H1 (cell line): ENCODE results near the gene WDR7.

Experiments
- CEBPB ChIP-seq: IDR thresholded peaks from 2 replicates; pipeline ENCODE4 v1.6.1; 2012; ENCODE audit warnings: low read depth, low read length
- CTCF ChIP-seq, 3 experiments: IDR thresholded peaks; 1 replicate in 2 of 3; 2 replicates in 1 of 3; pipeline versions ENCODE4 v1.5.1 to v1.6.1; 2011; ENCODE audit warnings: low read length in 3 of 3, mild to moderate bottlenecking in 3 of 3, inconsistent platforms in 2 of 3, low read depth in 1 of 3, moderate library complexity in 1 of 3; ENCODE audit not compliant: insufficient read depth in 1 of 3; ENCODE audit errors: control extremely low read depth in 1 of 3
- EP300 ChIP-seq, 2 experiments: IDR thresholded peaks; 1 replicate in 1 of 2; 2 replicates in 1 of 2; pipeline ENCODE4 v1.6.1; 2011 to 2012; ENCODE audit warnings: low read depth in 2 of 2, low read length in 2 of 2, mild to moderate bottlenecking in 2 of 2, borderline replicate concordance in 1 of 2, inconsistent platforms in 1 of 2, moderate library complexity in 1 of 2
- EZH2 ChIP-seq: fragments of 200-600 bp; sonication (generic); IDR thresholded peaks from 2 replicates; pipeline ENCODE4 v1.7.1; 2012; ENCODE audit warnings: low read depth, mild to moderate bottlenecking, moderate library complexity, low read length, inconsistent platforms; ENCODE audit not compliant: severe bottlenecking
- HDAC6 ChIP-seq: IDR thresholded peaks from one replicate; pipeline ENCODE4 v1.7.1; 2012; ENCODE audit warnings: low read depth, mild to moderate bottlenecking, inconsistent platforms, low read length, moderate library complexity
- JUN ChIP-seq: IDR thresholded peaks from 2 replicates; pipeline ENCODE4 v1.6.1; 2011; ENCODE audit warnings: low read depth, mild to moderate bottlenecking, improper control_type of control experiment, low read length
- PHF8 ChIP-seq: fragments of 200-600 bp; sonication (generic); conservative IDR thresholded peaks from 2 replicates; pipeline ENCODE4 v1.7.1; 2012; ENCODE audit warnings: low read depth, mild to moderate bottlenecking, inconsistent platforms, low read length, moderate library complexity
- RAD21 ChIP-seq, 2 experiments: IDR thresholded peaks in 1 of 2; conservative IDR thresholded peaks in 1 of 2; 2 replicates each; pipeline ENCODE4 v1.6.1; 2011; ENCODE audit warnings: low read depth in 2 of 2, low read length in 2 of 2, improper control_type of control experiment in 1 of 2, inconsistent platforms in 1 of 2, mild to moderate bottlenecking in 1 of 2, moderate library complexity in 1 of 2
- TAF1 ChIP-seq: IDR thresholded peaks from 2 replicates; pipeline ENCODE4 v1.6.1; 2011; ENCODE audit warnings: mild to moderate bottlenecking, low read depth, low read length
- TCF12 ChIP-seq: IDR thresholded peaks from 2 replicates; pipeline ENCODE4 v1.6.1; 2011; ENCODE audit warnings: low read depth, mild to moderate bottlenecking, low read length

GRCh38 chr18:56756966-56757365 is 105.8 kb downstream of the WDR7 start:
- TF ChIP-seq HDAC6 (no peak), PHF8 (no peak), CTCF (IDR thresholded peaks at IDR 0.05; ENCODE audit: control extremely low read depth in 1 of 3, insufficient read depth in 1 of 3, low read depth in 1 of 3, low read length in 3 of 3) (no peak), RAD21 (IDR thresholded peaks at IDR 0.05 in 1 of 2, conservative IDR thresholded peaks at IDR 0.05 in 1 of 2; ENCODE audit: low read depth in 2 of 2, low read length in 2 of 2) (no peak), TAF1 (no peak), JUN (no peak), TCF12 (no peak), EP300 (IDR thresholded peaks at IDR 0.05; ENCODE audit: borderline replicate concordance in 1 of 2, low read depth in 2 of 2, low read length in 2 of 2) (no peak), EZH2 (no peak), CEBPB (no peak)
